Glutamatergic neuron (in vitro differentiated cells): Measurements from ENCODE around the gene RET. TPM values are rescaled to one million over a fixed set of nuclear protein-coding genes. Genes with fewer than 3 reads are reported as not detected.
"Not testable (repeated sequence)": the region's sequence is repeated elsewhere in the genome, so short reads cannot be mapped to it uniquely, and the experiment has no call there.

Experiments
- DNase-seq: peaks from one replicate; pipeline ENCODE4 v3.0.0; 2022
- H3K27ac Mint-ChIP-seq: one replicate; pipeline ENCODE4 v1.8.0; 2020; ENCODE audit warnings: mild to moderate bottlenecking, mixed read lengths, inconsistent platforms; ENCODE audit not compliant: unreplicated experiment
- H3K27me3 Mint-ChIP-seq: one replicate; pipeline ENCODE4 v1.8.0; 2020; ENCODE audit warnings: mild to moderate bottlenecking, moderate library complexity, mixed read lengths, inconsistent platforms; ENCODE audit not compliant: unreplicated experiment
- H3K36me3 Mint-ChIP-seq: one replicate; pipeline ENCODE4 v1.8.0; 2020; ENCODE audit warnings: mild to moderate bottlenecking, mixed read lengths, inconsistent platforms; ENCODE audit not compliant: unreplicated experiment
- H3K4me1 Mint-ChIP-seq: one replicate; pipeline ENCODE4 v1.8.0; 2020; ENCODE audit warnings: mild to moderate bottlenecking, low read depth, mixed read lengths, inconsistent platforms; ENCODE audit not compliant: unreplicated experiment
- H3K4me3 Mint-ChIP-seq: one replicate; pipeline ENCODE4 v1.8.0; 2020; ENCODE audit warnings: mild to moderate bottlenecking, mixed read lengths, inconsistent platforms; ENCODE audit not compliant: unreplicated experiment
- H3K9me3 Mint-ChIP-seq: one replicate; pipeline ENCODE4 v1.8.0; 2020; ENCODE audit warnings: mild to moderate bottlenecking, moderate library complexity, mixed read lengths, inconsistent platforms; ENCODE audit not compliant: unreplicated experiment
- total RNA-seq: library from RNA; stranded (reverse); fragmentation: NEBNext Ultra II Directional; extraction: Animal tissue kit (Norgen Biotek cat#: 25700); gene quantifications from one replicate; pipeline ENCODE4 v1.2.1, GENCODE V29; 2021; ENCODE audit not compliant: unreplicated experiment
- TF ChIP-seq, protein P1 (sequence below): fragments of 200-600 bp; sonication (generic); IDR thresholded peaks from one replicate; pipeline ENCODE4 v1.5.0; 2021; ENCODE audit not compliant: partially characterized antibody, unreplicated experiment

RET gene
- total RNA-seq, 1 donor from 2014 or later, result 34.7 TPM

DNA sequence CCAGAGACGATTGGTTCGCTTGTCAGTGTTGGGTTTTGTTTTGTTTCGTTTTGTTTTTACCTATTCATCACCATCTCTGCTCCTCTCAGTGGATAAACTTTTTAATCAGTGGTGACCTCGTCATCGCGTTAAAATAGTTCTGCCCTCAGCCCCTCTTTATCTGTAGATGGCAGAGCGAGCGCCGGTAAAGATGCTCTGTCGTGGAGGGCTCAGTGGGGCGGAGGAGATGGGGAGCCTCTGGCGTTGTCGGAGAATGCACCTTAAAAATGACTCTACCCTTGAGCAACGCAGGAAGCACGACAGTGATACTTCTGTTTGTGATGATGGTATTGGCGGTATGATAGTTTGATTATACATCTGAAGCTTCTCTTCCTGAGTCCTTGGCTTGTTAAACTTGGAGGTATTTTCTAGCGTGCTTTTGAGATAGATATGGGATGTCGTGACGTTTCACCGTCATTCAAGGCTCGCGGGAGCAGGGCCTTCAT is 61.9 kb downstream of the RET start:
- Mint-ChIP-seq H3K27me3 (peaks cover 18% of the 10 kb centered on the region), H3K4me3 (peak overlapping the region; percentile 92), H3K27ac (peak overlapping the region; percentile 92), H3K9me3 (peaks cover 19% of the 10 kb centered on the region), H3K4me1 (peaks cover 32% of the 10 kb centered on the region), H3K36me3 (no peaks in the 10 kb centered on the region)
- DNase-seq, result peak; percentile 50
- TF ChIP-seq, protein P1, sequence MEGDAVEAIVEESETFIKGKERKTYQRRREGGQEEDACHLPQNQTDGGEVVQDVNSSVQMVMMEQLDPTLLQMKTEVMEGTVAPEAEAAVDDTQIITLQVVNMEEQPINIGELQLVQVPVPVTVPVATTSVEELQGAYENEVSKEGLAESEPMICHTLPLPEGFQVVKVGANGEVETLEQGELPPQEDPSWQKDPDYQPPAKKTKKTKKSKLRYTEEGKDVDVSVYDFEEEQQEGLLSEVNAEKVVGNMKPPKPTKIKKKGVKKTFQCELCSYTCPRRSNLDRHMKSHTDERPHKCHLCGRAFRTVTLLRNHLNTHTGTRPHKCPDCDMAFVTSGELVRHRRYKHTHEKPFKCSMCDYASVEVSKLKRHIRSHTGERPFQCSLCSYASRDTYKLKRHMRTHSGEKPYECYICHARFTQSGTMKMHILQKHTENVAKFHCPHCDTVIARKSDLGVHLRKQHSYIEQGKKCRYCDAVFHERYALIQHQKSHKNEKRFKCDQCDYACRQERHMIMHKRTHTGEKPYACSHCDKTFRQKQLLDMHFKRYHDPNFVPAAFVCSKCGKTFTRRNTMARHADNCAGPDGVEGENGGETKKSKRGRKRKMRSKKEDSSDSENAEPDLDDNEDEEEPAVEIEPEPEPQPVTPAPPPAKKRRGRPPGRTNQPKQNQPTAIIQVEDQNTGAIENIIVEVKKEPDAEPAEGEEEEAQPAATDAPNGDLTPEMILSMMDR, result no peak

DNA sequence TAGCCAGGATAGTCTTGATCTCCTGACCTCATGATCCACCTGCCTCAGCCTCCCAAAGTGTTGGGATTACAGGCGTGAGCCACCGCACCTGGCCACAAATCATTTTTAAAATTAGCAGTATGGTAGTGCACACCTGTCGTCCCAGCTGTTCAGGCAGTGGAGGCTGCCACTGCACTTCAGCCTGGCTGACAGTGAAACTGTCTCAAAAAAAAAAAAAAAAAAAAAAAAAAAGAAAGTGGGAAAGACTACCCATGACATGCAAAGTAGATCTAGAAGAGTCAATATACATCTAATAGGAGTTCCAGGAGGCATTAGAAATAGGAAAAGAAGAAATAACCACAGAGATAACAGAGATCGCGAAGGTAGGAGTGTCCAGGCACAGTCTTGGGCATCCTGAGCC is 64.6 kb downstream of the RET start:
- Mint-ChIP-seq H3K36me3 (no peaks in the 10 kb centered on the region), H3K4me1 (peaks cover 23% of the 10 kb centered on the region), H3K27ac (no peak overlapping the region), H3K27me3 (peaks cover 15% of the 10 kb centered on the region), H3K4me3 (no peak overlapping the region), H3K9me3 (peaks cover 19% of the 10 kb centered on the region)
- TF ChIP-seq, protein P1, result no peak
- DNase-seq, result no peak

DNA sequence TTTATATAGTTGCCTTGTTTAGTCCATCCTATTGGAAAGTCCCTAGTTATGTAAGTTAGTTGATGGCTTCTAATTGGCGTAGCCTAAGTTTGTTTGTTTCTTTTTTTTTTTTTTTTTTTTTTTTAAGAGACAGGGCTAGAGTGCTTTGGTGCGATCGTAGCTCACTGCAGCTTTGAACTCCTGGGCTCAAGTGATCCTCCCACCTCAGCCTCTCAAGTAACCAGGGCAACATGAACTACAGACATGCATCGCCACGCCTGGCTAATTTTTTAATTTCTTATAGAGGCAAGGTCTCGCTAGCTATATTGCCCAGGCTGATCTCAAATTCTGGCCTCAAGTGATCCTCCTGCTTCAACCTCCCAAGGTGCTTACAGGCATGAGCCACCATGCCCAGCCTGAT is 68.4 kb downstream of the RET start:
- H3K36me3 Mint-ChIP-seq, result peaks cover 10% of the 10 kb centered on the region
- H3K4me3 Mint-ChIP-seq, result no peak overlapping the region
- no peak for DNase-seq
- TF ChIP-seq, protein P1, result no peak
- peaks cover 3% of the 10 kb centered on the region for H3K9me3 Mint-ChIP-seq
- H3K27ac Mint-ChIP-seq, result no peak overlapping the region
- peaks cover 16% of the 10 kb centered on the region for H3K4me1 Mint-ChIP-seq
- H3K27me3 Mint-ChIP-seq, result no peaks in the 10 kb centered on the region

DNA sequence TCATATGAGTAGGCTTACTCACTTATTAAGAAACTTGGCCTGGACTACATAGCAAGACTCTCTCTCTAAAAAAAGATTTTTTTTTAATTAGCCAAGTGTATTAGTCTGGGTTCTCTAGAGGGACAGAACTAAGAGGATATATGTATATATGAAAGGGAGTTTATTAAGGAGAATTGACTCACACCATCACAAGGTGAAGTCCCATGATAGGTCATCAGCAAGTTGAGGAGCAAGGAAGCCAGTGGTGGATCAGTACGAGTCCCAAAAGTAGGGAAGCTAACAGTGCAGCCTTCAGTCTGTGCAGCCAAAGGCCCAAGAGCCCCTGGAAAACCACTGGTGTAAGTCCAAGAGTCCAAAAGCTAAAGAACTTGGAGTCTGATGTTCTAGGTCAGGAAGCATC is 69.1 kb downstream of the RET start:
- not testable (repeated sequence) for H3K27ac Mint-ChIP-seq, H3K36me3 Mint-ChIP-seq, H3K27me3 Mint-ChIP-seq, DNase-seq, H3K9me3 Mint-ChIP-seq, H3K4me3 Mint-ChIP-seq
- H3K4me1 Mint-ChIP-seq, result peaks cover 17% of the 10 kb centered on the region

DNA sequence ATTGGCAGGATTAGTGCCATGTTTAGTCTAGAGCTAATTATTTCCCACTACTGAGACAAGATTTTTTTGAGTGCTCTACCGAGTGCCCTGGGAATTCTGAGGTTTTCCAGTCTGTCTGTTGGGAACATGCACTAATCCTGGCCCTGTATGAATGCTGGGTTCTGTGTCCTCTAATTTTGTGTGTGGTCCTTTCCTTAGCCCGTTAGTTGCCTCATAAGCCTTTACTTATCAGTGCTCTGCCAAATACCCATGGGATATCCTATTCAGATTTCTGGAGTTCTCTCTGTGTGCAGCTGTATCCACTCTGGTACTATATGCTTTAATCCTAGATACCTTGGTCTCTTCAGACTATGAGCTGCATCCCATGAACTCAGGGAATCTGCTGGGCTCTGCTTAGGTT is 74.5 kb downstream of the RET start:
- H3K9me3 Mint-ChIP-seq, result no peaks in the 10 kb centered on the region
- no peak for DNase-seq
- no peaks in the 10 kb centered on the region for H3K27me3 Mint-ChIP-seq
- TF ChIP-seq, protein P1, result no peak
- peaks cover 15% of the 10 kb centered on the region for H3K4me1 Mint-ChIP-seq
- peak overlapping the region; percentile 54 for H3K4me3 Mint-ChIP-seq
- H3K36me3 Mint-ChIP-seq, result peaks cover 10% of the 10 kb centered on the region
- H3K27ac Mint-ChIP-seq, result peak overlapping the region; percentile 75
